Activated T-cell treated with anti-CD3 and anti-CD28 coated beads for 1 hour (primary cell): ENCODE results near the gene ATG2A.

Source experiments
- DNase-seq: peaks from one replicate; pipeline ENCODE4 v3.0.0-alpha.2; 2020; ENCODE audit warnings: low read depth

The ATG2A gene

DNA sequence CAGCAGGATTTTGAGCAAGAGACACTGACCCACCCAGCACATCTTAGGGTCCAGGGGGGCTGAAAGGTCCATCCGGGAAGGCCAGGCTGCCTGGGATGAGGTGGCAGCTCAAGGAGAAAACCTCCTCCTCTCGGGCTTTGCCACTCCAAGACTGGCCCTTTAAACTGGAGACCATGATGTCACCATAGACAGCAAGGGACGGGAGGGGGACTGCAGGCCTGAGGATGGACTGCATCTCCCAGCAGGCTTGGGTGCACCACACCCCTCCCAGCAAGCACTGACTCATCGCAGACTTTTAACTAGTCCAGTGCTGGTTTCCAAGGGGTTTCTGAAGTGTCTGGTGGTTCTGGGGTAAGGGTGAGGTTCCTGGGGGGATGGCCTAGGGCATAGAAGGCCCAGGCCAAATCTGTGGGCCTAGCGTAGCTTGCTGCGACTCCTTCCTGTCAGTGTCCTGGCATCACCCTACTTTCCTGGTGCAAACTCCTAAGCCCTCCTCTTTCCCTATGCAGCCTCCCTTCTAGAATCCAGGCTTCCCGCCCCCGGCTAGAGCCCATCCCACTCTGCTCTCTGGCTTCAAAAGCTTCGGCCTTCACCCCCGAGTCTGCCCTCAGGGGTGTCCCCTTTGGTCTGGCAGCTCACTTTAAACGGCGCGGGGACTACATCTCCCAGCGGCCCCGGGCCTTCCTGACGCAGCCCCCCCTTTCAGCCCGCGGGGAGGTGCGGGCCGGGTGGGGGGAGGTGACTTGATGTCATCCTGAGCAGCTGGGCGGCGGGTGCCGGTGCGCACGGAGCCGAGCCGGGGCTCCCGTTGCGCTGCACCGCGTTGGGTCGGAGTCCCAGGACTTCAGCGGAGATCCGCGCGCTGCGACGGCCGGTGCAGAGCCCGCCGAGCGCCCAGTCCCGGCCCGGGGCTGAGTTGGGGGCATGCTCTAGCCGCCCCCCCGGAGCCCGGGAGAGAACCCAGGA lies 7.2 kb upstream of the ATG2A start, which contains the start of gene PPP2R5B:
TSS of gene PPP2R5B (plus strand) at position 746 of the 966 bp plus-strand sequence. CDS start 1,046 bp downstream, outside the sequence.
- DNase-seq, result peak; percentile 87

DNA sequence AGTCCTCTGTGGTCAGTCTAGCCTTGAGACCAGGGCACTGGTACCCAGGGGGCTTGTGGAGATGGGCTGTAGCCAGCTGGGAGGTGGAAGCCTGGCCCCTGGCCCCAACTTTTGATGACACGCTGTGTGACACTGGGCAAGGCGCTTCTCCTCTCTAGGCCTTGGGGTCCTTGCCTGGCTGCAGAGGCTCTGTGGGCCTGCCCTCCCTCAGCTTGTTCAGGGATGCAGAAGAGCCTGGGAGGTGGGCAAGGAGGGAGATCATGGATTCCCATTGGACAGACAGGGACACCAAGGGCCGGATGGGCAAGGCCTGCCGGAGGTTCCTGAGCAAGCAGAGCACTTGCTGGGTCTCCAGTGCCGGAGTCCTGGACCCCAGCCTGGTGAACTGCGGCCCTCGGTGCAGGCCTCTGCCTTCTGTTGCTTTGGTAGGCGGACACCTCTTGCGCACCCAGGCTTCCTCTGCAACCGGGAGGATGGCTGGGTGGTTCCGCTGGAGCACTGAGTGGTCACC lies 6.2 kb upstream of the ATG2A start:
- no peak for DNase-seq

DNA sequence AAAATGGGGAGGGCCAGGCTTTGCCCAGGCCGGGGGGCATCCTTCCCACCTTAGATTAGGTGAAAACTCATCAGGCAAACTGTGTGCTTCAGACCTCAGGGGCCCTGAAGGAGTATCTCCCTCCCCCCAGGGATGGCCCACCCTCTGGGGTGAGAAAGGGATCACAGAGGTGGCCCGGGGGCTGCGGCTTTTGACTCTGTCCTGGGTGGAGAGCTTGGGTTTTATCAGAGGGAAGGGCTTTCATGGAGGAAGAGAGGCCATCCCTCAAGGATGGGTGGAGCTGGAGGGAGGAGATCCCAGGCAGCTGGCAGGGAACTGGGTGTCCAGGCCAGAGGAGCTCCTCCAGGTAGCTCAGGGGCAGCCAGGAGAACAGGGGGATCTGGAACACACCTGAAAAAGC lies 4.4 kb upstream of the ATG2A start:
- no peak for DNase-seq

DNA sequence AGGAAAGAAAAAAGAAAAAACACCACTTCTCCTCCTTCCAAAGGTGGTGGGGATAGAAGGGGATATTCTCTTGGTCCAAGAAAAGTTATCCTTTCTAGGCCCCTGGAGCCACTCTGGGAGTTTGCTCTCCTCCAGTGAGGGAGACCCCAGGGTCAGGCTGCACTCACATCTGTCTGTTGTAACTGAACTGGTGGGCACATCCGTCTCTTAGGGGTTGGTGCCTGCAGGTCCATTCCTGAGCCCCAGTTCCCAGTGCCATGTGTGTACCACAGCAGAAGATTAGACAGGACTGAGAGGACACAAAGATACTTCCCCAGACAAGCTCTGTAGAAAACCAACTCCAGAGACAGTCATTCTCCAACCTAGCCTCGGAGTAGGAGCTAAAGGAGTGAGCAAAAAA lies 3.1 kb upstream of the ATG2A start:
- no peak for DNase-seq

DNA sequence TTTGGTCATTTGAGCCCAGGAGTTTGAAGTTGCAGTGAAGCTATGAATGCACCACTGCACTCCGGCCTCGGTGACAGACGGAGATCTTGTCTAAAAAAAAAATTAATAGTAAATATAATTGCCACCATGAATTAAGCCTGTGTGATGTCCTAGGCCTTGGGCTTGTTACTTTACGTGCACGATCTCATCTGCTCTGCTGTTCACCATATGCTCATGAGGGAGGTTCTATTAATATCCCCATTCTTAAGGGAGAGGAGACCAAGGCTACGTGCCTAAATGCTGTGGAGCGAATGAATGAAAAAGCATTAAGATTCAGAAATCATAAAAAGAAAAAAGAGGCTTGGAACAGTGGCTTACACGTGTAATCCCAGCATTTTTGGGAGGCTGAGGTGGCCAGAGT lies 2.6 kb upstream of the ATG2A start:
- no peak for DNase-seq

DNA sequence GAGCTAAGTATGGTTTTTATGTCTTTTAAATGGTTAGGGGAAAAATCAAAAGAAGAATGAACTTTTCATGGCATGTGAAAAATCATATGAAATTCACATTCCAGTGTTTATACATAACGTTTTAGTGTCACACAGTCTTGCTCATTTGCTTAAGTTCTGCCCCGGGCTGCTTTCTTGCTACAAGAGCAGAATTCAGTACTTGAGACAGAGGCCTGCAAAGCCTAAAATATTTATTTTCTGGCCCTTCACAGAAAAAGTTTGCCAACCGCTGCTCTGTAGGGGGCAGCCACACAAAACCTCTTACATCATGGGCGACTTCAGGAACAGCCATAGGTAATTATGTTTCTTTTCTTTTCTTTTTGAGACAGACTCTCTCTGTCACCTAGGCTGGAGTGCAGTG lies 1.0 kb upstream of the ATG2A start:
- DNase-seq, result no peak

DNA sequence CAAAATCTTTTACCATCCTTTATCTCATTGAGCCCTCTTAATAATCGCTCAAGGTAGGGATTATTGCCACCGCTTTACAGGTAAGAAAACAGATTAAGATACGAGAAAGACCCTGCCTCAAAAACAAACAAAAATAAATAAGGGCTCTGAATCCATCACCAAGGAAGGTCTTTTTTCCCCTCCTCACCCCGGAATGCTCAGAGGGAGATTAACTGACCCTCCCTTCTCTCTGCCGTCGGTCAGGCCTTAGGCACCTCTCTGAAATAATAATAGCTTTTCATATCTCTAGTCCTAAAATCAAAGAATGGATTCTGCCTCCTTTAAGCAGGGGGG lies 620 bp upstream of the ATG2A start:
- no peak for DNase-seq

DNA sequence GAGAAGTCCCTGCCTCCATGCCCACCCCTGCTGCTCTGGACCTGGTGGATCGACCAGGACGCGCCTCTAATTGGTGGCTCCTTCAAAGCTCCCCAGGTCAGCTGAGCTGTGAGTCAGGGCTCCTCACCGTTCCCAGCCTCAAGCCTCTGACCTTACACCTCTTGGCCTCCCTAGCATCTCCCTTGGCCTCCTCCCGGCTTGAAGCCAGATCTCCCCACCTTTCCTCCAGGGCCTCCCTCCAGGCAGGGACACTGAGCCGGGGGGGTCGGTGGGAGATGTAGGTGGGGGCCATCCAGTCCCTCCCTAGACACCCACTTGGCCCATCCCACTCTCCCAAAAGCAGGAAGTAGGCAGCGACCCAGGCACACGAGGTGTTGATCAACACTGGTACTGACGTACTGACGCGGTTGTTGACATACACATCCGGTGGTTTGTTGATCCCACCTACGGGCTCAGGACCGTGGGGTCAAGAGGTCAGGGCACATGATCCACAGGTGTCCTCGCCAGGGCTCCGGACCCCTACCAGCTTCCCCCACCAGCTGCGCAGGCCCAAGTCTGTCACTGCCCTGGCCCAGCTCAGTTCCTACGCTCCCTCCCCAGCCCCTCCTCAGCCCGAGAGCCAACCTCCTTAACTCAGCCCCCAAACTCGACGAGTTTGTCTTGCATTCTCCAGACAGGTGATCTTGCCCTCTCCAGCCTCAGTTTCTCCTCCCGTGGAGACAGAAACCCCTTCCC lies 802 bp downstream of the ATG2A start:
- DNase-seq, result no peak

DNA sequence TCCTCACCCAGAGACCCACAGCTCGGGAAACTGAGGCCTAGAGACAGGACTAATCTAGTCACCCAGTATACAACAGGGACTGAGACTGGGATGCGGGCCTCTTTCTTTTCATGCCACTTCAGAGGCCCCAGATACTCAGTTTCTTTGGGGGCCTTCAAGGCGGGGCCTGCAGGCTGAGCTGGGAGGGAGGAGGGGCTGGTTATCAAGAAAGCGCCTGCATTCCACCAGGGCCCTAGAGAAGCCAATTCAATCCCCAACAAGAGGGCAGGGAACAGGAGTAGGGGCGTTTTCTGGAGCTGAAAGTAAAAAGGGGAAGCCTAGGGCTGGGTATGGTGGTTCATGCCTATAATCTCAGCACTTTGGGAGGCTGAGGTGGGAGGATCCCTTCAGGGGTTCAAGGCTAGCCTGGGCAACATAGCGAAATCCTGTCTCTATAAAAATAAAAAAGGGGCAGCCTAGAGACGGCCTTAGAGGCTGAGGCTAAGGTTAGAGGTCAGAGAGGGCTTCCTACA lies 1.6 kb downstream of the ATG2A start:
- DNase-seq, result no peak

DNA sequence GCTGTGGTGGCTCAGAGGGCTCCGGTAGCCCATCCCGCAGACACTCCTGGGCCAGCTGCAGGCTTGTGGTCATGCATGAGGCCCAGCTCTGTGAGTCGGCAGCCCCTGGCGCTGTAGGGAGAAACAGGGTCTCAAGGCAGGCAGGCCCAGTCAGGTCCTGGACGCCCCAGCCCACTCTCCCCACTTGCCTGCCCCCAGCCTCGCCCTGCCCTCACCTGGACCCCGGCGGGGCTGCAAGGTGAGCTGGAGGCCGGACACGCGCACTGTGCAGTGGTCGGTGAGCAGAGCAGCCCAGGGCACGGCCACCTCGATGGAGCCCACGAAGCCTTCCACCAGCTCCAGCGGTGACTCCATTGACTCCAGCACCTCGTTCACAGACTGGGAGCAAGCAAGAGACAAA lies 2.9 kb downstream of the ATG2A start:
- no peak for DNase-seq

DNA sequence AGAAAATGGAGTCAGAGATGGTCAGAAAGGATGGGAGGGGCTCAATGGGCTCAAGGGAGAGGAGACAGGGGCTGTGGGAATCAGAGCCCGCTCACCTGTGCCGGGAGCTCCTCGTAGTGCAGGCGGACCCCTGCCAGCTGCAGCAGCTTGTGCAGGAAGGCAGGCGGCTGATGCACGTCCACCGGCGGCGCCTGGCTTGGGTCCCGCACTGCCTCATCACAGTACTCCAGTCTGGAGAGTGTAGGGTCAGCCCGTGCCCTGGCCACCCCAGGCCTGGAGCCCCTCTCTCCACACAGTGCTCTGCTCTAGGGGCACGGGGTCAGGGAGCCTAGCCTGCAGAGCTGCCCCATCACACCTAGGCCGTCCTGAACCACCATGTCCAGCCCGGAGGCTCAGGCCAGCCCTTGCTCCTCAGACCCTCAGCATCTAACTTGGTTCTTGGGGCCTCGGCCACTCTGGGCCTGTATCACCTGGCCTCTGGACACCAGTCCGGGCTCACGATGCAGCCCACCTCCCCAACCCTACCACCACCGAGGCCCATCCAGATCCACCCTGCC lies 3.8 kb downstream of the ATG2A start:
- no peak for DNase-seq

DNA sequence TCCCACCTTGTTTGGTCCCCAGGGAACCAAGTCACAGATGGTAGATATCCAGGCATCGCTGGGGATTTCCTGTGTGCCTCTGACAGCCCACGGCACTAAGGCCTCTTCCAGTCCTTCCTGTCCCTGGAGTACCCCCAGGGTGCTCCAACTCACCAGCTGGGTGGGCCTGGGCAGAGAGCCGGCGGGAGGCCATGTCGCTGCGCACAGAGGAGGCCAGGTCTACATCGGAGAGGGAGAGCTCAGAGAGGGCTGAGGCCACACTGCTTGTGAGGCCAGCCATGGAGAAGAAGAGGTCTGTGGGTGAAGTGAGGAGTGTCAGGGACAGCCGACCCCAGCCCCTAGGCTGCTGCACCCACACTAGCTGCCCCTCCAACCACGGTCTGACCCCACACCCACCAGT lies 5.3 kb downstream of the ATG2A start:
- no peak for DNase-seq

DNA sequence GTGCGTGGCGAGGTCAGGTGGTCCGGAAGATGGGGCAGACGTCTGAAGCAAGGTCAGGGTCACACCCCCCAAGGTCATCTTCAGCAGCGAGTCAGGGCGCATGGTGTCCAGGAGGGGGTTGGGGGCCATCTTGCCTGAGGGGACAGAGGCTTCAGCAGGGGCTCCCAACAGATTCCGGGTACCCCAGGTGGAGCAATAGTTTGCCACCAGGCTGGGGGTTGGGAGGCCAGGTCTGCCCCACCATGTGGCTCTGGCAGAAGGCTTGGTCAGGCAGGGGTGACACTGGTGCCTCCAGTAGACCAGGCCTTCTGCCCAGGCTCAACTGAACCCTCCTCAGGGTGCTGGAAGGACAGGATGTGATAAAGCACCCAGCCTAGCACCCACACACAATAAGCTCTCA lies 5.9 kb downstream of the ATG2A start:
- DNase-seq, result no peak

DNA sequence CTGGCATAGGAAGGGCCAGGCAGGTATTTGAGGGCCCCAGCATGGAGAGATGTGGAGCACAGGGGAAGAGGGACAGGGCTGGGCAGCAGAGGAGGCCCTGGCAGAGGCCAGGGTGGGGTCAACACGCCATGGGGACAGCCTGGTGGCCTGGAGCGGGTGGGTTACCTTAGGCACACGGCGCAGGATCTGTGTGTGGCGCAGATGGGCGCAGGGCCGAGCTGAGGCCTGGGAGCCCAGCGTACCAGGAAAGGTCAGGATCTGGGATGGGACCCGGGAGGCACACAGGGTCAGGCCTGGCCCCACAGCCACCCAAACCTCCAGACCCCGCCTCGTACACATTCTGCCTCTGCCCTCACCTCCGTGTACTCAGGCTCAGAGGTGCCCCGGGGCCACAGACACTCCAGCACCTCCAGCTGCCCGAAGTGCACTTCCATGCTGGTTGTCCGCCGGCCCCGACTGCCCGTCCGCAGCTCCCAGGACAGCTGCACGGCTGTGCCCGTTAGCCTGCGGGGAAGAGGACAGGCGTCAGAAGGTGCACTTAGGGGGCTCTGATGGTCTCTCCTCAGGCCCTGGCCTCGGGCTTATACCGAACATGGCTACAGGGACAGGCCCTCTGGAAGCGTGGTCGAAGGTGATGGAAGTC lies 6.4 kb downstream of the ATG2A start:
- no peak for DNase-seq

DNA sequence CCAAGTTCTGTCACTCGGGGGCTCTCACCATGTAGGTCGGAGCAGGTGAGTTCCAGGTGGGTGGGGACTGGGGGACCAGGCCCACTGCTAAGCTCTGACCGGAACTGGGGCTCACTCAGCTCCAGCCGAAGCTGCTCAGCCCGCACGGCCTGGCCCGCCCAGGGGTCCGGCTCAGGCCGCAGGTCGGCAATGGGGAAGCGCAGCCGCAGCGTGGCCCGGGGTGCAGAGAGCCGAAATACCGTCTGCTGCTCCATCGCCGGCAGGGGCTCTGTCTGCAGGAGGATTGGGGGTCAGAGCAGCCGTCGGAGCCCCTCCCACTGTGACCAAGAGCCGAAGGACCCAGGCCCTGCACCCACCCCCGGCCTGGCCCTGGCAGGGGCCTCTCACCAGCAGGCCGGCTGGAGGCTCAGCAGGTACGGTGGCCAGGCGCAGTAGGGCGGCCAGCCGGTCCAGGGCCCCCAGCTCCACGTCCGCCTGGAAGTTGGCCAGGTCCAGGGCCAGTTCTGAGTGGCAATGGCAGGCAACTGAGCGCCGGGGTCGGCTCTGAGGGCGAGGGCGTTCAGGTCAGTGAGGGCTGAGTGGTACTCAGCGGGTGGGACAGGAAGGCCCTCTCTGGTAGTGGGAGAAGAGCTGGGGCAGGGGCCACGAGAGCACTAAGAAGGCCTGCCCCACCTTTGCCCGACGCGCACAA lies 7.2 kb downstream of the ATG2A start:
- DNase-seq, result no peak

DNA sequence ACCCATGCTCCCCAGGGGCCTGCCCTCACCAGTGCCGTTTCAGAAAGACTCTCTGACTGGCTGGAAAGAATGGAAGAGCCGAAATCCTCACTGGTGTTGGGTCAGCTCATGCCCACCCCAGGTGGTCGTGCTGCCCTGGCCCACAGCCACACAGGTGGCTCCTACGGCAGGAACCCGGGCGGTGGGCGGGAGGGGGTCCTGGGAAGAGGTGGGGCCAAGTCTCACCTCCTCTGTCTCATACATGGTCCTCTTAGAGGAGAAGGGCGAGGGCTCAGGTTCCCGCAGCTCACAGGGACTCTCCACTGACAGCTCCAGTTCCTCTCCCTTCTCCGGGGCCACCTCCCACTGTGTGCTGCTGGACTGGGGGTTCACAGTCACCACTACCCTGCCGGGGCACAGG lies 8.2 kb downstream of the ATG2A start:
- DNase-seq, result no peak

DNA sequence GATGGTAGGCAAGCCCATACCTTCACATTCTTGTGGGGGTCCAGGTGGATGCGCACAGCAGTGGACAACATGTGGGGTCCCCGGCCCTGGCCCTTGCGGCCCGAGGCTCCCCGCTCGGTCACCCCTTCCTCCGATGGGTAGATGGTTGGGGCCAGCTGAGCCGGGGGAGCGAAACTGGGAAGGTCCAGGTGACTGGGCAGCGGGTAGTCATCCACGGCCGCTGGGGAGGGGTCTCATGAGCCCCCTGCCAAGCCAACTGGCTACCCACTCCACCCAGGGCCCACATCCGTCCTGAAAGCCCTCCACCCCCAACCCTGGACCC lies 10.7 kb downstream of the ATG2A start:
- no peak for DNase-seq

DNA sequence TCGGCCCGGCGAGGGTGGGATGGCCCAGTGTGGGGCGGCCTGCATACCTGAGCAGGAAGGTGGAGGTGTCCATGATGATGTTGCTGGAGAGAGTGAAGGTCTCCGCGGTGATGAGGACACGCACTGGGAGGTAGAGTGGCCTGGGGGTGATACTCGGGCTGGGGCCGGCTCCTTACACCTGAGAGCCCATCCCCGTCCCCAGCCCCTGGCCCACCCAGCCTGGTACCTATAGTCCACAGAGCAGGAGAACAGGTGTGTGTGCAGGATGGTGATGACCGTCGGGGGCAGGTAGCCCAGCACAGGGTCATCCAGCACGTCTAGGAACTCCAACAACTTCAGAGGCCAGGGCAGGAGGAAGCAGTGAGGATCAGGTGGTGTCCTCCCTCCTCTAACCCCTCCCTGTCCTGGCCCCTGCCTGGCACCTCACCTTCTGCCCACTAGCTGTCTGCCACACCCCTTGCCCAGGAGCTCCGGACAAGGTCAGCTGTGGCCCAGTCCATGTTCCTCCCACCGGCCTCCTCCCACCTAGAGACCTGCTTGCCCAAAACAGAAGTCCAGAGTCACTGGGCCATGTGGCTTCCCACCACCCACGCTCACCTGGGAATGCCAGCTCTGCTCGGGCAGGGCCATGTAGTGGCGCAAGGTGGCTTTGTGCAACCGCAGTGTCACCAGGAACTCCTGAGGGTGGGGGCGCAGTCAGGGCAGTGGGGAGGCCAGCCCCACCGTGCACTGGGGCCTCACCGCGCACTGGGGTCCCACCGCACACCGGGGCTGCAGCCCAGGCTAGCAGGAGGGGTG lies 11.3 kb downstream of the ATG2A start:
- DNase-seq, result no peak

DNA sequence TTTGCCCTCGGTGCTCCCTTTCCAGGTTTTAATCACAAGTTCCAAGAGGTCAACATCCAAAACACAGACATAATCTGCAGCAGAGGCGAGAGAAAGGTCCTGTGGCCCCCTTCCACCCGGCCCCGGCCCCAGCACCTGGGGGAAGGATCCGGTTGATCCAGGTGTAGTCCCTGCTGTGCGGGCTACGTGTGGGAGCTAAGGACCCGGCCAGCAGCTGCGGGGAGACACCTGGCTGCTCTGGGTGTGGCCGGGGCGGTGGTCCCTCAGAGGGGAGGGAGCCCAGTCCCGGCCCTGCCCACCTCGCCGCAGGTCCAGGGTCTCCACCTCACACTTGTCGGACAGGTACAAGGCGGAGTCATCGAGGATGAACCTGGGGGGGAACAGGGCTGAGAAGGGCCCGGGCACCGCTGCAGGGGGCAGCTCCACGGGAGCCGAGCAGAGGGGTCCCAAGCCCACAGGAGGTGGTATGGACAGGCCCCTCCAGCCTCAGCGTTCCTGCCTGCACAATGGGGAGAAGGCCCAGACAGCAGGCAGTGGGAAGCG lies 13.6 kb downstream of the ATG2A start:
- no peak for DNase-seq

DNA sequence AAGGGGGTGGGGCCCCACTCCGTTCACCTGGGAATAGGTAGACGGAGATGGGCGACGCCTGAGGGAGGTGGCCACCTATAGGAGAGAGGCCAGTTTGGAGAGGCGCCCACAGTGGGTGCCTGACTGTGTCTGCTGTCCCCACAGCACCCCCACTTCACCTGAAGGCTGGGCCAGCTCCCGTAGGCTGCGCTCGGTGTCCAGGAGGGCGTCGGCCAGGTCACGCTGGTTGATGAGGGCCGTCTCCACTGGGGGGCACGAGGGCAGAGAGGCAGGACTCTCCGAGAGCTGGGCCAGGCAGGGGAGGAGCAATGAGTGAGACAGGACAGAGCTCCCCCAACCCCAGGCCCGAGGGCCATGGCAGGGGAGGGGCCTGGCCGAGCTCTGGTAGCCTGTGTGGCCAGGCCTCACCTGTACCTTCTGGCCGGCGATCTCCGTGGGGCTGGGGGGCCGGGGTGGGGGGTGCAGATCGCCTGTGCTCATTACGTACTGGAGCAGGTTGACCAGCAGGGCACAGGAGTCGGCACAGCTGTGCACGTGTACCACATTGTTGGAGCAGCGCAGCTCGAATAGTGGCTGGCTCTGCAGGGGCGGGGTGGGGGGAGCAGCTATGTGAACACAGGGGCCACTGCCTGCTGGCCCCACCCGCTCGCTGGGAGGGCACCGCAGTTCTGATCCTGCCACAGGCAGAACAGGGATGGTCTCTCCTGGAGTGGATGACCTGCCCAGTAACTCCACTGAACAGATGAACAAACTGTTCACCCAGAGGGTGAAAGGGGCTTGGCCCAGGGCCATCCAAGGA lies 14.7 kb downstream of the ATG2A start:
- DNase-seq, result no peak
